Astrocyte (in vitro differentiated cells and primary cell): ENCODE measurements around the gene ERICH6. TPM values are rescaled to one million over a fixed set of nuclear protein-coding genes. Genes with fewer than 3 reads are reported as not detected.

Source experiments
- DNase-seq: peaks from one replicate; pipeline ENCODE4 v3.0.0-alpha.2; 2010; ENCODE audit warnings: low read depth
- FAIRE-seq: peaks from 2 replicates; lab custom pipeline; 2011; peaks lifted over from hg19 to GRCh38; lab: Jason Lieb, UNC
- H2AFZ ChIP-seq: 2 replicates; pipeline ENCODE4 v1.6.0; 2012; ENCODE audit warnings: low read depth, low read length, inconsistent platforms
- H3K27ac ChIP-seq: 2 replicates; pipeline ENCODE4 v1.5.1; 2011; ENCODE audit warnings: low read depth, low read length, inconsistent platforms
- H3K27me3 ChIP-seq: 2 replicates; pipeline ENCODE4 v1.6.0; 2011; ENCODE audit warnings: low read length, inconsistent platforms; ENCODE audit not compliant: insufficient read depth
- H3K36me3 ChIP-seq: 2 replicates; pipeline ENCODE4 v1.5.1; 2011; ENCODE audit warnings: low read length, inconsistent platforms; ENCODE audit not compliant: insufficient read depth
- H3K4me1 ChIP-seq: 2 replicates; pipeline ENCODE4 v1.5.1; 2011; ENCODE audit warnings: low read length, inconsistent platforms; ENCODE audit not compliant: insufficient read depth
- H3K4me2 ChIP-seq: 2 replicates; pipeline ENCODE4 v1.6.0; 2012; ENCODE audit warnings: low read length, inconsistent platforms
- H3K4me3 ChIP-seq: 2 replicates; pipeline ENCODE4 v1.5.1; 2011; ENCODE audit warnings: low read depth, mild to moderate bottlenecking, low read length, inconsistent platforms; ENCODE audit not compliant: insufficient read depth
- H3K79me2 ChIP-seq: 2 replicates; pipeline ENCODE4 v1.6.0; 2012; ENCODE audit warnings: mild to moderate bottlenecking, low read length, inconsistent platforms; ENCODE audit not compliant: insufficient read depth
- H3K9ac ChIP-seq: 2 replicates; pipeline ENCODE4 v1.6.0; 2012; ENCODE audit warnings: mild to moderate bottlenecking, low read length, inconsistent platforms
- H3K9me3 ChIP-seq: 2 replicates; pipeline ENCODE4 v1.5.1; 2012; ENCODE audit warnings: low read depth, mild to moderate bottlenecking, low read length, inconsistent platforms; ENCODE audit not compliant: insufficient read depth
- H4K20me1 ChIP-seq: 2 replicates; pipeline ENCODE4 v1.6.0; 2012; ENCODE audit warnings: low read length, inconsistent platforms; ENCODE audit not compliant: insufficient read depth
- H3K27ac Mint-ChIP-seq: one replicate; pipeline ENCODE4 v1.8.0; 2021; ENCODE audit warnings: mild to moderate bottlenecking, mixed read lengths; ENCODE audit not compliant: unreplicated experiment
- H3K27me3 Mint-ChIP-seq: one replicate; pipeline ENCODE4 v1.8.0; 2021; ENCODE audit warnings: low read depth, mixed read lengths; ENCODE audit not compliant: unreplicated experiment
- H3K36me3 Mint-ChIP-seq: one replicate; pipeline ENCODE4 v1.8.0; 2021; ENCODE audit warnings: low read depth, mixed read lengths; ENCODE audit not compliant: unreplicated experiment
- H3K4me1 Mint-ChIP-seq: one replicate; pipeline ENCODE4 v1.8.0; 2021; ENCODE audit warnings: low read depth, mixed read lengths; ENCODE audit not compliant: unreplicated experiment
- H3K4me3 Mint-ChIP-seq: one replicate; pipeline ENCODE4 v1.8.0; 2021; ENCODE audit warnings: mild to moderate bottlenecking, moderate library complexity, mixed read lengths; ENCODE audit not compliant: unreplicated experiment
- H3K9me3 Mint-ChIP-seq: one replicate; pipeline ENCODE4 v1.8.0; 2021; ENCODE audit warnings: mild to moderate bottlenecking, mixed read lengths; ENCODE audit not compliant: unreplicated experiment
- EZH2 ChIP-seq: IDR thresholded peaks from 2 replicates; pipeline ENCODE4 v1.6.1; 2012; ENCODE audit warnings: mild to moderate bottlenecking, low read length, inconsistent platforms; ENCODE audit not compliant: insufficient read depth
- total RNA-seq: library from RNA; stranded (reverse); gene quantifications from 2 replicates; pipeline ENCODE4 v1.2.1, GENCODE V29; 2021
- TF ChIP-seq, protein P1 (sequence below): IDR thresholded peaks from 2 replicates; pipeline ENCODE4 v1.5.1; 2011; ENCODE audit warnings: low read depth, mild to moderate bottlenecking, inconsistent platforms, low read length, moderate library complexity; ENCODE audit not compliant: insufficient read depth

ERICH6 gene
- total RNA-seq, 1 donor from 2014 or later = 0.09 TPM

DNA sequence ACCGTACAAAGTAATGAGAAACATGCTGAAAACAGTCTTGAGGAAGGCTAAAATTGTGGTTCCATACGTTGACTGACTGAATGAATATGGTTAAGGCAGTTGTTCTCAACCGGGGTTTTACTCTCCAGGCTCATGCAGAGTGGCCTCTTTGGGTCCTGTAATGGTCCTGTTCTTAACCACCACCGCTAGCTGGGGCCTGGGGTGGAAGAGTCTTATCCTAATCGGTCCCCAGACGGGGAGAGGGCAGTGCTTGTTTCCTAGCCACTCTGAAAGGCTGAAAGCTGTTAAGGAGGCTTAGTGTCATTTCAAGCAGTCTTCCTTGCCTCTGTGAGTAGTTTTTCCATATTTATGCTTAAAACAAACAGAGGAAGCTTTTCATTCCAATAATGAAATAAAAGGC is 68.6 kb downstream of the ERICH6 start:
- Mint-ChIP-seq H3K27ac (peak overlapping the region; percentile 64), H3K9me3 (no peaks in the 10 kb centered on the region), H3K27me3 (no peaks in the 10 kb centered on the region), H3K36me3 (peaks cover 3% of the 10 kb centered on the region), H3K4me1 (peaks cover 9% of the 10 kb centered on the region), H3K4me3 (no peak overlapping the region)
- Histone ChIP-seq H3K4me3 (no peak overlapping the region), H3K9me3 (no peaks in the 10 kb centered on the region), H4K20me1 (no peaks in the 10 kb centered on the region), H3K4me2 (no peak overlapping the region), H3K27me3 (no peaks in the 10 kb centered on the region), H3K4me1 (peaks cover 4% of the 10 kb centered on the region), H3K79me2 (no peaks in the 10 kb centered on the region), H3K36me3 (no peaks in the 10 kb centered on the region), H3K27ac (no peak overlapping the region), H3K9ac (no peak overlapping the region), H2AFZ (no peak overlapping the region)
- DNase-seq = no peak
- no peak for FAIRE-seq
- no peak for TF ChIP-seq EZH2
- TF ChIP-seq, protein P1, sequence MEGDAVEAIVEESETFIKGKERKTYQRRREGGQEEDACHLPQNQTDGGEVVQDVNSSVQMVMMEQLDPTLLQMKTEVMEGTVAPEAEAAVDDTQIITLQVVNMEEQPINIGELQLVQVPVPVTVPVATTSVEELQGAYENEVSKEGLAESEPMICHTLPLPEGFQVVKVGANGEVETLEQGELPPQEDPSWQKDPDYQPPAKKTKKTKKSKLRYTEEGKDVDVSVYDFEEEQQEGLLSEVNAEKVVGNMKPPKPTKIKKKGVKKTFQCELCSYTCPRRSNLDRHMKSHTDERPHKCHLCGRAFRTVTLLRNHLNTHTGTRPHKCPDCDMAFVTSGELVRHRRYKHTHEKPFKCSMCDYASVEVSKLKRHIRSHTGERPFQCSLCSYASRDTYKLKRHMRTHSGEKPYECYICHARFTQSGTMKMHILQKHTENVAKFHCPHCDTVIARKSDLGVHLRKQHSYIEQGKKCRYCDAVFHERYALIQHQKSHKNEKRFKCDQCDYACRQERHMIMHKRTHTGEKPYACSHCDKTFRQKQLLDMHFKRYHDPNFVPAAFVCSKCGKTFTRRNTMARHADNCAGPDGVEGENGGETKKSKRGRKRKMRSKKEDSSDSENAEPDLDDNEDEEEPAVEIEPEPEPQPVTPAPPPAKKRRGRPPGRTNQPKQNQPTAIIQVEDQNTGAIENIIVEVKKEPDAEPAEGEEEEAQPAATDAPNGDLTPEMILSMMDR = no peak

DNA sequence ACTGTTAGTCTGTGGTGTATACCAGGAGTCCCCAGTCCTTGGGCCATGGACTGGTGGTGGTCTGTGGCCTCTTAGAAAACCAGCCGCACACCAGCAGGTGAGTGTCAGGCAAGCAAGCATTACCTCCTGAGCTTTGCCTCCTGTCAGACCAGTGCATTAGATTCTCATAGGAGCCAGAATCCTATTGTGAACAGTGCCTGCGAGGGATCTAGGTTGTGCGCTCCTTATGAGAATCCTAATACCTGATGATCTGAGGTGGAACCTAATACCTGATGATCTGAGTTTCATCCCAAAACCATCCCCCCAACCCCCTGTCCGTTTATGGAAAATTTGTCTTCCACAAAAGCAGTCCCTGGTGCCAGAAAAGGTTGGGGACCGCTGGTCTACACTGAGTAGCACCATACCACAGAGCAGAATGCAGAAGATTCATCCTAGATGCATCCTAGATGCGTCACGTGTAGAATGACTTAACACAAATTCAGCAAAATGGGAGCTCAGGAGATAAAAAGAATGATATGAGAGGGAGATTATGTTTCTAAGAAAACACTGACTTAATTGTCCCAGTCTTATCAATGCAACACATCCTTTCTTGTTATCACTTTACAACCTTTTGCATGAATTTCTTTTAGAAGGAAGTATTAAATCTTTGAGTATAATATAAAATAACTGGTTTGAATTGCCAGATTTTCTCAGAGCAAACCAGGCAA is 72.1 kb downstream of the ERICH6 start:
- Mint-ChIP-seq H3K4me3 (no peak overlapping the region), H3K36me3 (peaks cover 5% of the 10 kb centered on the region), H3K27me3 (no peaks in the 10 kb centered on the region), H3K4me1 (peaks cover 9% of the 10 kb centered on the region), H3K9me3 (no peaks in the 10 kb centered on the region), H3K27ac (no peak overlapping the region)
- Histone ChIP-seq H3K27ac (no peak overlapping the region), H3K79me2 (no peaks in the 10 kb centered on the region), H3K36me3 (peaks cover 13% of the 10 kb centered on the region), H3K27me3 (no peaks in the 10 kb centered on the region), H3K4me1 (peaks cover 4% of the 10 kb centered on the region), H3K9me3 (no peaks in the 10 kb centered on the region), H3K4me3 (no peak overlapping the region), H2AFZ (no peak overlapping the region), H3K9ac (no peak overlapping the region), H4K20me1 (no peaks in the 10 kb centered on the region), H3K4me2 (no peak overlapping the region)
- no peak for DNase-seq
- no peak for TF ChIP-seq EZH2
- TF ChIP-seq, protein P1 = no peak
- FAIRE-seq = no peak

DNA sequence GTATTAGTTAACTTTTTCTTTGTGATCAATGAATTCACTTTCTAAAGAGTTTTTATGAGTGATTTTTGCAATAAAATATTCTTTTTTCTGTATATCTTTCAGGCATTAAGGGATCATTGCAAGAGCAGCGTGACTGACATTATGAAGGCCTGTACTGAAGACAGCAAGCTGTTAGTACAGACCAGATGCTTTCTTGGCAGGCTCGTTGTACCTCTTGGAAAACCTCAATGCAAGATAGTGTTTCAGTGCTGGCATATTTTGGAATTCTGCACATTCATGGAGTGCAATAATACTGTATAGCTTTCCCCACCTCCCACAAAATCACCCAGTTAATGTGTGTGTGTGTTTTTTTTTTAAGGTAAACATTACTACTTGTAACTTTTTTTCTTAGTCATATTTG is 76.2 kb downstream of the ERICH6 start:
- FAIRE-seq = no peak
- Histone ChIP-seq H3K9me3 (no peaks in the 10 kb centered on the region), H3K27ac (no peak overlapping the region), H3K4me2 (no peak overlapping the region), H3K36me3 (peaks cover 26% of the 10 kb centered on the region), H3K27me3 (no peaks in the 10 kb centered on the region), H2AFZ (no peak overlapping the region), H3K4me1 (peaks cover 10% of the 10 kb centered on the region), H4K20me1 (peaks cover 18% of the 10 kb centered on the region), H3K79me2 (peaks cover 20% of the 10 kb centered on the region), H3K9ac (no peak overlapping the region), H3K4me3 (no peak overlapping the region)
- peaks cover 5% of the 10 kb centered on the region for H3K4me1 Mint-ChIP-seq
- H3K27ac Mint-ChIP-seq = no peak overlapping the region
- H3K4me3 Mint-ChIP-seq = no peak overlapping the region
- H3K27me3 Mint-ChIP-seq = no peaks in the 10 kb centered on the region
- peak; percentile 34 for DNase-seq
- peaks cover 10% of the 10 kb centered on the region for H3K36me3 Mint-ChIP-seq
- no peaks in the 10 kb centered on the region for H3K9me3 Mint-ChIP-seq
- TF ChIP-seq, protein P1 = no peak
- no peak for TF ChIP-seq EZH2
